ENCODE data around the gene TRAF3IP1.

The TRAF3IP1 gene

GRCh38 chr2:238433300-238433915 is 113.1 kb downstream of the TRAF3IP1 start:
- no peak overlapping the region for H3K4me3 ChIP-seq
- TF ChIP-seq Cebpa-rat (IDR thresholded peaks at IDR 0.05): no peak
- H3K36me3 ChIP-seq: peaks cover 87% of the 10 kb centered on the region
- H3K4me2 ChIP-seq: no peak overlapping the region
- peaks cover 29% of the 10 kb centered on the region for H3K9me3 ChIP-seq
- H4K20me1 ChIP-seq: peaks cover 71% of the 10 kb centered on the region
- no peak overlapping the region for H3K9ac ChIP-seq
- H3K27ac ChIP-seq: no peak overlapping the region
- H3K4me1 ChIP-seq: peaks cover 4% of the 10 kb centered on the region
- no peaks in the 10 kb centered on the region for H3K27me3 ChIP-seq

GRCh38 chr2:238433941-238434845 is 113.9 kb downstream of the TRAF3IP1 start:
- Histone ChIP-seq H3K4me3 (no peak overlapping the region), H3K9ac (no peak overlapping the region), H3K4me2 (no peak overlapping the region), H3K27ac (no peak overlapping the region), H4K20me1 (peaks cover 79% of the 10 kb centered on the region), H3K4me1 (no peaks in the 10 kb centered on the region), H3K27me3 (no peaks in the 10 kb centered on the region), H3K36me3 (peaks cover 88% of the 10 kb centered on the region), H3K9me3 (peaks cover 21% of the 10 kb centered on the region)
- no peak for TF ChIP-seq Cebpa-rat (IDR thresholded peaks at IDR 0.05)

GRCh38 chr2:238434846-238435751 is 114.8 kb downstream of the TRAF3IP1 start:
- H3K9ac ChIP-seq: no peak overlapping the region
- H3K4me1 ChIP-seq: no peaks in the 10 kb centered on the region
- no peak overlapping the region for H3K4me3 ChIP-seq
- H3K27me3 ChIP-seq: no peaks in the 10 kb centered on the region
- H3K9me3 ChIP-seq: peaks cover 12% of the 10 kb centered on the region
- H3K4me2 ChIP-seq: no peak overlapping the region
- peaks cover 88% of the 10 kb centered on the region for H4K20me1 ChIP-seq
- no peak overlapping the region for H3K27ac ChIP-seq
- H3K36me3 ChIP-seq: peaks cover 88% of the 10 kb centered on the region
- TF ChIP-seq Cebpa-rat (IDR thresholded peaks at IDR 0.05): no peak

GRCh38 chr2:238435752-238436096 is 115.4 kb downstream of the TRAF3IP1 start:
- no peak overlapping the region for H3K4me2 ChIP-seq
- H3K9me3 ChIP-seq: peaks cover 5% of the 10 kb centered on the region
- TF ChIP-seq Cebpa-rat (IDR thresholded peaks at IDR 0.05): no peak
- peaks cover 94% of the 10 kb centered on the region for H4K20me1 ChIP-seq
- H3K9ac ChIP-seq: no peak overlapping the region
- H3K27ac ChIP-seq: no peak overlapping the region
- H3K4me1 ChIP-seq: no peaks in the 10 kb centered on the region
- peaks cover 88% of the 10 kb centered on the region for H3K36me3 ChIP-seq
- no peaks in the 10 kb centered on the region for H3K27me3 ChIP-seq
- H3K4me3 ChIP-seq: no peak overlapping the region

- Histone ChIP-seq H3K4me2 (no peak overlapping the region), H3K4me3 (no peak overlapping the region), H3K36me3 (peaks cover 89% of the 10 kb centered on the region), H3K27ac (no peak overlapping the region), H3K9ac (no peak overlapping the region), H3K9me3 (no peaks in the 10 kb centered on the region), H3K27me3 (no peaks in the 10 kb centered on the region), H4K20me1 (peaks cover 96% of the 10 kb centered on the region), H3K4me1 (no peaks in the 10 kb centered on the region)
- no peak for TF ChIP-seq Cebpa-rat (IDR thresholded peaks at IDR 0.05)
These were observed 118.8 kb downstream of the TRAF3IP1 start for GRCh38 chr2:238438856-238439849.

- no peak overlapping the region for H3K4me2 ChIP-seq
- H3K9me3 ChIP-seq: no peaks in the 10 kb centered on the region
- no peaks in the 10 kb centered on the region for H3K27me3 ChIP-seq
- H3K4me3 ChIP-seq: no peak overlapping the region
- peaks cover 89% of the 10 kb centered on the region for H3K36me3 ChIP-seq
- peaks cover 93% of the 10 kb centered on the region for H4K20me1 ChIP-seq
- no peak for TF ChIP-seq Cebpa-rat (IDR thresholded peaks at IDR 0.05)
- no peak overlapping the region for H3K27ac ChIP-seq
- H3K9ac ChIP-seq: no peak overlapping the region
- no peaks in the 10 kb centered on the region for H3K4me1 ChIP-seq
These were observed 119.6 kb downstream of the TRAF3IP1 start for GRCh38 chr2:238439917-238440316.

GRCh38 chr2:238440331-238440730 is 120.0 kb downstream of the TRAF3IP1 start:
- Histone ChIP-seq H3K27me3 (no peaks in the 10 kb centered on the region), H3K9me3 (no peaks in the 10 kb centered on the region), H4K20me1 (peaks cover 91% of the 10 kb centered on the region), H3K4me2 (no peak overlapping the region), H3K4me3 (no peak overlapping the region), H3K4me1 (no peaks in the 10 kb centered on the region), H3K36me3 (peaks cover 89% of the 10 kb centered on the region), H3K27ac (no peak overlapping the region), H3K9ac (no peak overlapping the region)
- TF ChIP-seq Cebpa-rat (IDR thresholded peaks at IDR 0.05): no peak

- H3K4me3 ChIP-seq: no peak overlapping the region
- no peaks in the 10 kb centered on the region for H3K9me3 ChIP-seq
- peaks cover 89% of the 10 kb centered on the region for H3K36me3 ChIP-seq
- no peak overlapping the region for H3K27ac ChIP-seq
- no peaks in the 10 kb centered on the region for H3K27me3 ChIP-seq
- no peak overlapping the region for H3K9ac ChIP-seq
- TF ChIP-seq Cebpa-rat (IDR thresholded peaks at IDR 0.05): no peak
- H3K4me2 ChIP-seq: no peak overlapping the region
- peaks cover 91% of the 10 kb centered on the region for H4K20me1 ChIP-seq
- H3K4me1 ChIP-seq: no peaks in the 10 kb centered on the region
These were observed 120.4 kb downstream of the TRAF3IP1 start for GRCh38 chr2:238440767-238441166.

All from BLaER1 (cell line).